ENCODE measurements around the gene CUBN. TPM values are rescaled to one million over a fixed set of nuclear protein-coding genes. Genes with fewer than 3 reads are reported as not detected.

The CUBN gene
- total and polyA plus RNA-seq, 8 donors: under 0.01 to 16.3 (median 1.2) TPM

GRCh38 chr10:17125206-17125893, 4.3 kb downstream of the CUBN start:
- H3K9me3 ChIP-seq: no peaks in the 10 kb centered on the region

GRCh38 chr10:17123961-17124360, 5.7 kb downstream of the CUBN start:
- Histone ChIP-seq H3K27ac (no peak overlapping the region), H3K27me3 (no peaks in the 10 kb centered on the region), H3K4me3 (no peak overlapping the region), H3K4me1 (peaks cover 0 to 3% (median 0%) of the 10 kb centered on the region in 4 donors), H3K36me3 (no peaks in the 10 kb centered on the region), H3K9me3 (no peaks in the 10 kb centered on the region)
- no peak for DNase-seq
- 34 to 53% (median 43%) methylated on average over 3 of the region's 3 CpGs for WGBS, 5 donors
- intact Hi-C loops (cut with DNase I; ENCODE audit: low total_unique reads): no loop called here
- no peak for TF ChIP-seq EP300 (IDR thresholded peaks at IDR 0.05)
- no peak for TF ChIP-seq POLR2A (IDR thresholded peaks at IDR 0.05)
- TF ChIP-seq POLR2AphosphoS5 (IDR thresholded peaks at IDR 0.05): no peak
- no peak for TF ChIP-seq CTCF (IDR thresholded peaks at IDR 0.05)

More at GRCh38 chr10:17125206-17125893, 4.3 kb downstream of the CUBN start:
- intact Hi-C loops (cut with DNase I; ENCODE audit: low total_unique reads): no loop called here
- Histone ChIP-seq H3K36me3 (no peaks in the 10 kb centered on the region), H3K4me1 (peaks cover 0 to 3% (median 0%) of the 10 kb centered on the region in 4 donors), H3K27ac (no peak overlapping the region), H3K4me3 (no peak overlapping the region), H3K27me3 (no peaks in the 10 kb centered on the region)
- TF ChIP-seq CTCF (IDR thresholded peaks at IDR 0.05) (no peak), POLR2AphosphoS5 (IDR thresholded peaks at IDR 0.05) (no peak), EP300 (IDR thresholded peaks at IDR 0.05) (no peak), POLR2A (IDR thresholded peaks at IDR 0.05) (no peak)
- 76 to 93% (median 84%) methylated on average over 5 of the region's 5 CpGs for WGBS, 5 donors
- DNase-seq: no peak

- no peak for DNase-seq
- Histone ChIP-seq H3K27me3 (no peaks in the 10 kb centered on the region), H3K4me3 (no peak overlapping the region), H3K27ac (no peak overlapping the region), H3K4me1 (peaks cover 0 to 3% (median 0%) of the 10 kb centered on the region in 4 donors), H3K9me3 (no peaks in the 10 kb centered on the region), H3K36me3 (no peaks in the 10 kb centered on the region)
- TF ChIP-seq CTCF (IDR thresholded peaks at IDR 0.05) (no peak), POLR2AphosphoS5 (IDR thresholded peaks at IDR 0.05) (no peak), POLR2A (IDR thresholded peaks at IDR 0.05) (no peak), EP300 (IDR thresholded peaks at IDR 0.05) (no peak)
- intact Hi-C loops (cut with DNase I; ENCODE audit: low total_unique reads): no loop called here
- 69 to 74% (median 70%) methylated on average over 5 of the region's 5 CpGs for WGBS, 5 donors
These were observed 6.6 kb downstream of the CUBN start for GRCh38 chr10:17122726-17123661.

- WGBS, 5 donors: 79 to 93% (median 87%) methylated on average over 2 of the region's 2 CpGs
- Histone ChIP-seq H3K27me3 (no peaks in the 10 kb centered on the region), H3K9me3 (no peaks in the 10 kb centered on the region), H3K4me1 (peaks cover 0 to 3% (median 0%) of the 10 kb centered on the region in 4 donors), H3K4me3 (no peak overlapping the region), H3K36me3 (no peaks in the 10 kb centered on the region), H3K27ac (no peak overlapping the region)
- intact Hi-C loops (cut with DNase I; ENCODE audit: low total_unique reads): no loop called here
- TF ChIP-seq POLR2A (IDR thresholded peaks at IDR 0.05): no peak
- TF ChIP-seq EP300 (IDR thresholded peaks at IDR 0.05): no peak
- no peak for TF ChIP-seq CTCF (IDR thresholded peaks at IDR 0.05)
- no peak for TF ChIP-seq POLR2AphosphoS5 (IDR thresholded peaks at IDR 0.05)
- no peak for DNase-seq
These were observed 7.6 kb downstream of the CUBN start for GRCh38 chr10:17122052-17122451.
